Measurements from ENCODE around the gene NDFIP2.

The NDFIP2 gene

DNA sequence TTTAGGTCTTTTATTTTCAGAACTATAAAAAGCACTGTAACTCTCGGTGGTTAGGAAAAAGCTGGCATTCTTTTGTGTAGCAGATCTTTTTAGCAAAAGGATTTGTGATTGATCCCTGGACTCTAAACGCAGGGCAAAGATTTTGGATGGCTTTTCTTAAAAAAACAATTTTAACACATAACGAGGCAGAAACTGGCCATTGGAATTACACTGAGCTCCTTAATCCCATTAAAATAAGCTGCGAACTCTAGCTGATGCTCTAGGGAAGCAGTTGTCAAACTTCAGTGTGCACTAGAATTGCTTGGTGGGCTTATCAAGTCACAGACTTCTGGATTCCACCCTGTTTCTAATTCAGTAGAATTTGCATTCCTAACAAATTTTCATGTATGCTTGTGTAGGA lies 33.8 kb upstream of the NDFIP2 start:
- Histone ChIP-seq H3K9ac (ENCODE audit: low read length in 5 of 5) (no peak overlapping the region), H3K27ac (ENCODE audit: low read depth, low read length) (no peak overlapping the region), H3K4me1 (ENCODE audit: control insufficient read depth in 5 of 5, insufficient read depth in 5 of 5, low read length in 5 of 5) (no peaks in the 10 kb centered on the region), H3K27me3 (ENCODE audit: control insufficient read depth in 5 of 5, insufficient read depth in 4 of 5, low read length in 5 of 5) (no peaks in the 10 kb centered on the region), H3K4me3 (ENCODE audit: low read depth in 1 of 5, low read length in 5 of 5) (no peak overlapping the region), H3K9me3 (ENCODE audit: control insufficient read depth in 5 of 5, low read length in 5 of 5) (no peaks in the 10 kb centered on the region), H3K36me3 (ENCODE audit: control insufficient read depth in 5 of 5, insufficient read depth in 5 of 5, low read length in 5 of 5) (no peaks in the 10 kb centered on the region)

DNA sequence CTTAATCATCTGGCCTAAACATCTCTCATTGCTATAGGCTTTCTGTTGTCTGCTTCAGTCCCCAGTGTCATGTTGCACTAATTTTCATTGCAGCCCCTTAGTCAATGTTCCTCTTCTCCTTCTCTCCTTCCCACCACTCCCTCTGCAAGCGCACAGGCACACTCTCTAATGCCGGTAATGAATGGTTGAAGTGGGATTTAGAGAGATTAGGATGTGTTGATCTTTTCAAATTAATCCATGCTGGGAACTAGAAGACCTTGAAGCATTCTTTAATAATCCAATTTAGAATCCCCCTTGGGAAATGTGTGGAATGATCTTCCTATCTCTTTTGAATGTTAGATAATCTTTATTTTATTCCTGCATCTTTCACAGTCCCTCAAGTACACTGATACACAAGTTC lies 33.2 kb upstream of the NDFIP2 start:
- no peak overlapping the region for H3K27ac ChIP-seq (ENCODE audit: low read depth, low read length)
- no peak overlapping the region for H3K9ac ChIP-seq (ENCODE audit: low read length in 5 of 5)
- H3K36me3 ChIP-seq (ENCODE audit: control insufficient read depth in 5 of 5, insufficient read depth in 5 of 5, low read length in 5 of 5): no peaks in the 10 kb centered on the region
- no peaks in the 10 kb centered on the region for H3K4me1 ChIP-seq (ENCODE audit: control insufficient read depth in 5 of 5, insufficient read depth in 5 of 5, low read length in 5 of 5)
- H3K9me3 ChIP-seq (ENCODE audit: control insufficient read depth in 5 of 5, low read length in 5 of 5): no peaks in the 10 kb centered on the region
- H3K4me3 ChIP-seq (ENCODE audit: low read depth in 1 of 5, low read length in 5 of 5): no peak overlapping the region
- no peaks in the 10 kb centered on the region for H3K27me3 ChIP-seq (ENCODE audit: control insufficient read depth in 5 of 5, insufficient read depth in 4 of 5, low read length in 5 of 5)

GRCh38 chr13:79448413-79448812 lies 32.5 kb upstream of the NDFIP2 start:
- H3K27me3 ChIP-seq (ENCODE audit: control insufficient read depth in 5 of 5, insufficient read depth in 4 of 5, low read length in 5 of 5): no peaks in the 10 kb centered on the region
- H3K9me3 ChIP-seq (ENCODE audit: control insufficient read depth in 5 of 5, low read length in 5 of 5): no peaks in the 10 kb centered on the region
- no peak overlapping the region for H3K27ac ChIP-seq (ENCODE audit: low read depth, low read length)
- H3K9ac ChIP-seq (ENCODE audit: low read length in 5 of 5): no peak overlapping the region
- H3K4me1 ChIP-seq (ENCODE audit: control insufficient read depth in 5 of 5, insufficient read depth in 5 of 5, low read length in 5 of 5): no peaks in the 10 kb centered on the region
- no peak overlapping the region for H3K4me3 ChIP-seq (ENCODE audit: low read depth in 1 of 5, low read length in 5 of 5)
- H3K36me3 ChIP-seq (ENCODE audit: control insufficient read depth in 5 of 5, insufficient read depth in 5 of 5, low read length in 5 of 5): no peaks in the 10 kb centered on the region

DNA sequence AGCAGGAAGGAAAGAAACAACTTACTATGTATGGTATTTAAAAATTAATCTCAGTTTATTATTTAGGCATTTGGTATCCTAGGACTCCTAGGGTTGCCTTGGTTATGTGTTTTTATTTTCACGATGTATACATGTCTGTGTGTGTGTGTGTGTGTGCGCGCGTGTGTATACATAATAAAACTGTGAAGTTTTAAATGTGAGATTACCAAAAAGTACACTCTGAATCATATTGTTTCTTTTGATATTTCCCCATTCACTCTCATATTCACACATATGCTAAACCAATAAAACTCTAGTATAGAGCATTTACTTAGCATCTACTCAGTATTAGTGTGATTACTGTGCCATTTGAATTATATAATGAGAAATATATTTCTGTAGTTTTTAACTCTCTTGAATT lies 30.8 kb upstream of the NDFIP2 start:
- H3K36me3 ChIP-seq (ENCODE audit: control insufficient read depth in 5 of 5, insufficient read depth in 5 of 5, low read length in 5 of 5): no peaks in the 10 kb centered on the region
- no peaks in the 10 kb centered on the region for H3K9me3 ChIP-seq (ENCODE audit: control insufficient read depth in 5 of 5, low read length in 5 of 5)
- no peaks in the 10 kb centered on the region for H3K27me3 ChIP-seq (ENCODE audit: control insufficient read depth in 5 of 5, insufficient read depth in 4 of 5, low read length in 5 of 5)
- H3K4me1 ChIP-seq (ENCODE audit: control insufficient read depth in 5 of 5, insufficient read depth in 5 of 5, low read length in 5 of 5): no peaks in the 10 kb centered on the region
- H3K27ac ChIP-seq (ENCODE audit: low read depth, low read length): no peak overlapping the region
- H3K9ac ChIP-seq (ENCODE audit: low read length in 5 of 5): no peak overlapping the region
- H3K4me3 ChIP-seq (ENCODE audit: low read depth in 1 of 5, low read length in 5 of 5): no peak overlapping the region

DNA sequence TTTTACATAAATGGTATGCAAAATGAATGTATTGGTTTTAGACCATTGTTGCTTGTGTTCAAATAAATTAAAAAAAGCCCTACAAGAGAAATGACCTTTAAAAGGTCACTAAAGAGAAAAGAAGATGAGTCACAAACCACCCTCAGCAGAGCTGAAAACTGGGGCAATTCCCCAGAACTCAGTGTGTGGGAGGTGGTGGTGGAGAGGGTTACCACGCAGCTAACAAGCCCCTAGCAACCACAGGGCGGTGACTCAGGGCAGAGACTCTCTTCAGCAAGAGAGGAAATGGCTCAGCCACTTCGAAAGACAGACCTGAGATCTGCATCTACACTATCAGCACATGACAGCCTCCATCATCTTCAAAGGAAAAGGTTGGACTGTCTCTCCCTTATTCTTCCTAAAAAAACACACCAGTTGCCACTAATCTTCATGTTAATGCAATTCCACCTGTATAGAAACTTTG lies 29.4 kb upstream of the NDFIP2 start:
- no peak overlapping the region for H3K4me3 ChIP-seq (ENCODE audit: low read depth in 1 of 5, low read length in 5 of 5)
- H3K9ac ChIP-seq (ENCODE audit: low read length in 5 of 5): no peak overlapping the region
- H3K4me1 ChIP-seq (ENCODE audit: control insufficient read depth in 5 of 5, insufficient read depth in 5 of 5, low read length in 5 of 5): no peaks in the 10 kb centered on the region
- H3K9me3 ChIP-seq (ENCODE audit: control insufficient read depth in 5 of 5, low read length in 5 of 5): no peaks in the 10 kb centered on the region
- no peaks in the 10 kb centered on the region for H3K36me3 ChIP-seq (ENCODE audit: control insufficient read depth in 5 of 5, insufficient read depth in 5 of 5, low read length in 5 of 5)
- H3K27ac ChIP-seq (ENCODE audit: low read depth, low read length): no peak overlapping the region
- H3K27me3 ChIP-seq (ENCODE audit: control insufficient read depth in 5 of 5, insufficient read depth in 4 of 5, low read length in 5 of 5): no peaks in the 10 kb centered on the region

DNA sequence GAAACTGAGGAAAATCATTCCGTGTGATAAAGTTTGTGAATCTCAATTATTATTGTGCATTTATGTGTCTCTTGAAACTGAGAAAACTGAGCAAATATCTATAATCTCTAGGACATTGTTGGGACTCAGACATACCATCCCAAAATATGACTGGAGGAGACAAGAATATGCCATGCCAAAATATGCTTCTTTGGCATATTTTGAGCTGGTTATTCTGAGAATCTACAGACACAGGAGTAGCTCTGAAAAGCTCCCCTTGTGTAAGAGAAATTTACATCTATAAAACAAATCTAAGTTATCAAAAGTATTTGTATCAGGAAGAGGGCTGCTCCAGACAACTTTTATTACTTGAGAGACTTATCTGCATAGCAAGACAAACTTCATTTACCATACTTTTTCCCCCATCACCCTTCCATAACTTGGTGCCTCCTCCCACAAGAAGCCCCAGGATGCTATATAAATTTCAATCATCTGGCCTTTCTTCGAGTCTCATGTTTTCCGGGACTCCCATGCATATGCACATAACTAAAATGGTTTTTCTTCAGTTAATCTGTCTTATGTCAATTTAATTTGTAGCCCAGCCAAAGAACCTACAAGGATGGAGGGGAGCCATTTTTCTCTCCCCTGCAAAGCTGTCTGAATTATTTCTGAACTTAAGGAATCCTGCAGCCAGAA lies 28.6 kb upstream of the NDFIP2 start:
- Histone ChIP-seq H3K9me3 (ENCODE audit: control insufficient read depth in 5 of 5, low read length in 5 of 5) (peaks cover 0 to 4% (median 0%) of the 10 kb centered on the region in 5 donors), H3K27me3 (ENCODE audit: control insufficient read depth in 5 of 5, insufficient read depth in 4 of 5, low read length in 5 of 5) (no peaks in the 10 kb centered on the region), H3K4me1 (ENCODE audit: control insufficient read depth in 5 of 5, insufficient read depth in 5 of 5, low read length in 5 of 5) (no peaks in the 10 kb centered on the region)

DNA sequence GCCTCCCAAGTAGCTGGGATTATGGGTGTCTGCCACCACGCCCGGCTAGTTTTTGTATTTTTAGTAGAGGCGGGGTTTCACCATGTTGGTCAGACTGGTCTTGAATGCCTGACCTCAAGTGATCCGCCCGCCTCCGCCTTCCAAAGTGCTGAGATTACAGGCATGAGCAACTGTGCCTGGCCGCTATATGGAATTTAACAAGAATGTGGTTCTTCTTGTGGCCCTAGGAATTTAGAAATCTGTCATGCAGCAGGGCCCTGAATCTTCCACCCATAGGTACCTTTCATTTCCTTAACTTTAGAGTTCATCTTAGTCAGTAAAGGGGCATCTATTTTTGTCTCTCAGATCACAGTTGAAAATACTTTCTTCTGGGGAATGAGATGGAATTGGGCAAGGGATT lies 25.6 kb upstream of the NDFIP2 start:
- Histone ChIP-seq H3K36me3 (ENCODE audit: control insufficient read depth in 5 of 5, insufficient read depth in 5 of 5, low read length in 5 of 5) (no peaks in the 10 kb centered on the region), H3K27me3 (ENCODE audit: control insufficient read depth in 5 of 5, insufficient read depth in 4 of 5, low read length in 5 of 5) (no peaks in the 10 kb centered on the region), H3K9me3 (ENCODE audit: control insufficient read depth in 5 of 5, low read length in 5 of 5) (peaks cover 0 to 4% (median 0%) of the 10 kb centered on the region in 5 donors), H3K27ac (ENCODE audit: low read depth, low read length) (no peak overlapping the region), H3K9ac (ENCODE audit: low read length in 5 of 5) (no peak overlapping the region), H3K4me3 (ENCODE audit: low read depth in 1 of 5, low read length in 5 of 5) (no peak overlapping the region), H3K4me1 (ENCODE audit: control insufficient read depth in 5 of 5, insufficient read depth in 5 of 5, low read length in 5 of 5) (no peaks in the 10 kb centered on the region)

More for the DNA sequence above, 28.6 kb upstream of the NDFIP2 start:
- Histone ChIP-seq H3K27ac (ENCODE audit: low read depth, low read length) (no peak overlapping the region), H3K36me3 (ENCODE audit: control insufficient read depth in 5 of 5, insufficient read depth in 5 of 5, low read length in 5 of 5) (no peaks in the 10 kb centered on the region), H3K4me3 (ENCODE audit: low read depth in 1 of 5, low read length in 5 of 5) (no peak overlapping the region), H3K9ac (ENCODE audit: low read length in 5 of 5) (no peak overlapping the region)

- no peak overlapping the region for H3K27ac ChIP-seq (ENCODE audit: low read depth, low read length)
- H3K9me3 ChIP-seq (ENCODE audit: control insufficient read depth in 5 of 5, low read length in 5 of 5): peaks cover 0 to 4% (median 0%) of the 10 kb centered on the region in 5 donors
- H3K36me3 ChIP-seq (ENCODE audit: control insufficient read depth in 5 of 5, insufficient read depth in 5 of 5, low read length in 5 of 5): no peaks in the 10 kb centered on the region
- H3K9ac ChIP-seq (ENCODE audit: low read length in 5 of 5): no peak overlapping the region
- H3K27me3 ChIP-seq (ENCODE audit: control insufficient read depth in 5 of 5, insufficient read depth in 4 of 5, low read length in 5 of 5): no peaks in the 10 kb centered on the region
- H3K4me1 ChIP-seq (ENCODE audit: control insufficient read depth in 5 of 5, insufficient read depth in 5 of 5, low read length in 5 of 5): no peaks in the 10 kb centered on the region
- H3K4me3 ChIP-seq (ENCODE audit: low read depth in 1 of 5, low read length in 5 of 5): no peak overlapping the region
These were observed 24.9 kb upstream of the NDFIP2 start for GRCh38 chr13:79456051-79456450.

DNA sequence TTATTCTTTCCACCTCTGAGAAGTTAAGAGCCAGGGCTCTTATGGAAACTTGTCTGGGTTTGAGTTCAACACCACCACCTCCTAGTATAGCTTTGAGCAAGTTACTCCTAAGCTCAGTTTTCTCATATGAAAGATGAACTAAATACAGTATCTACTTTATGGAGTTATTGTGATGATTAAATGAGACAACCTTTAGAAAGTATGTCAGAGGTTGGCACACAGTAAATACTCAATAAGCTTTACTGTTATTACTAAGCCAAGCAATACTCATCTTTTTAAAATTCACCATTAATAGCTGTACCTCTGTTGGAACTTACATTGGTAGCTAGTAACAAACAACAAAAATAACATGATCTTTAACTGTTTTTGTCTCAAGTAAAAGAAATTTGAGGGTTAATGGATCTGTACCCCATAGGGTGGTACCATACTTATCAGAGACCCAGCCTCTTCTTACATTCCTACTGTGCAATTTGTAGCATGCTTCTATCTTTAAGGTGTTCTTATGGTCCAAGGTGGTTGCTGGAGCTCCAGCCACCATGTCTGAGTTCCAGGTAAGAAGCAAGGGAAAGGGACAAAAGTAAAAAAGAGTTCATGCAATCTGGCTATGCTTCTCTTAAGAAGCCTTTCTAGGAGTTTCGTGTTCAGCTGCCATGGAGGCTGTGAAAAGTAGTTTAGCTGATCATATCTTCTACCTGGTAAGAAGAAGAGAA lies 24.1 kb upstream of the NDFIP2 start:
- H3K4me3 ChIP-seq (ENCODE audit: low read depth in 1 of 5, low read length in 5 of 5): no peak overlapping the region
- H3K9me3 ChIP-seq (ENCODE audit: control insufficient read depth in 5 of 5, low read length in 5 of 5): peaks cover 0 to 4% (median 0%) of the 10 kb centered on the region in 5 donors
- no peaks in the 10 kb centered on the region for H3K4me1 ChIP-seq (ENCODE audit: control insufficient read depth in 5 of 5, insufficient read depth in 5 of 5, low read length in 5 of 5)
- no peaks in the 10 kb centered on the region for H3K36me3 ChIP-seq (ENCODE audit: control insufficient read depth in 5 of 5, insufficient read depth in 5 of 5, low read length in 5 of 5)
- no peak overlapping the region for H3K27ac ChIP-seq (ENCODE audit: low read depth, low read length)
- H3K27me3 ChIP-seq (ENCODE audit: control insufficient read depth in 5 of 5, insufficient read depth in 4 of 5, low read length in 5 of 5): no peaks in the 10 kb centered on the region
- H3K9ac ChIP-seq (ENCODE audit: low read length in 5 of 5): no peak overlapping the region

- H3K9me3 ChIP-seq (ENCODE audit: control insufficient read depth in 5 of 5, low read length in 5 of 5): peaks cover 0 to 4% (median 0%) of the 10 kb centered on the region in 5 donors
- H3K27ac ChIP-seq (ENCODE audit: low read depth, low read length): no peak overlapping the region
- no peaks in the 10 kb centered on the region for H3K36me3 ChIP-seq (ENCODE audit: control insufficient read depth in 5 of 5, insufficient read depth in 5 of 5, low read length in 5 of 5)
- no peaks in the 10 kb centered on the region for H3K4me1 ChIP-seq (ENCODE audit: control insufficient read depth in 5 of 5, insufficient read depth in 5 of 5, low read length in 5 of 5)
- no peak overlapping the region for H3K4me3 ChIP-seq (ENCODE audit: low read depth in 1 of 5, low read length in 5 of 5)
- H3K27me3 ChIP-seq (ENCODE audit: control insufficient read depth in 5 of 5, insufficient read depth in 4 of 5, low read length in 5 of 5): no peaks in the 10 kb centered on the region
- H3K9ac ChIP-seq (ENCODE audit: low read length in 5 of 5): no peak overlapping the region
These were observed 23.6 kb upstream of the NDFIP2 start for GRCh38 chr13:79457390-79457789.
